ENCODE measurements around the gene SIRT4. TPM values are rescaled to one million over a fixed set of nuclear protein-coding genes. Genes with fewer than 3 reads are reported as not detected.

The SIRT4 gene
- total RNA-seq, 2 donors from 2014 or later, result 0.99 to 6.2 TPM

GRCh38 chr12:120278137-120279069, 23.7 kb upstream of the SIRT4 start:
- no peaks in the 10 kb centered on the region for H3K36me3 ChIP-seq (replicated peaks in 1 of 2; ENCODE audit: insufficient read depth in 1 of 2, low read depth in 2 of 2)
- no peaks in the 10 kb centered on the region for H3K9me3 ChIP-seq
- no peak overlapping the region for H3K27ac ChIP-seq
- 94 to 97% methylated on average over 18 to 52 of the region's 57 CpGs for WGBS, 2 donors
- no peaks in the 10 kb centered on the region for H3K4me1 ChIP-seq
- no peaks in the 10 kb centered on the region for H3K27me3 ChIP-seq
- intact Hi-C loops (cut with DNase I), result no loop called here
- TF ChIP-seq POLR2A (IDR thresholded peaks at IDR 0.05), result no peak
- TF ChIP-seq CTCF (IDR thresholded peaks at IDR 0.05), result no peak
- H3K4me3 ChIP-seq, result no peak overlapping the region
- ATAC-seq, result no peak
- DNase-seq, result no peak

- no peaks in the 10 kb centered on the region for H3K9me3 ChIP-seq
- WGBS, 2 donors, result 82 to 86% methylated on average over 7 of the region's 7 CpGs
- intact Hi-C loops (cut with DNase I), result no loop called here
- no peaks in the 10 kb centered on the region for H3K4me1 ChIP-seq
- no peak for DNase-seq
- H3K36me3 ChIP-seq (replicated peaks in 1 of 2; ENCODE audit: insufficient read depth in 1 of 2, low read depth in 2 of 2), result no peaks in the 10 kb centered on the region
- no peak overlapping the region for H3K4me3 ChIP-seq
- ATAC-seq, result no peak
- no peak for TF ChIP-seq POLR2A (IDR thresholded peaks at IDR 0.05)
- no peak for TF ChIP-seq CTCF (IDR thresholded peaks at IDR 0.05)
- no peak overlapping the region for H3K27ac ChIP-seq
- H3K27me3 ChIP-seq, result no peaks in the 10 kb centered on the region
These were observed 18.8 kb upstream of the SIRT4 start for GRCh38 chr12:120283318-120283717.

- intact Hi-C loops (cut with DNase I), result no loop called here
- TF ChIP-seq POLR2A (IDR thresholded peaks at IDR 0.05) (no peak), CTCF (IDR thresholded peaks at IDR 0.05) (no peak)
- WGBS, 2 donors, result 72 to 77% methylated on average over 3 of the region's 3 CpGs
- Histone ChIP-seq H3K4me3 (no peak overlapping the region), H3K27me3 (no peaks in the 10 kb centered on the region), H3K27ac (no peak overlapping the region), H3K4me1 (no peaks in the 10 kb centered on the region), H3K36me3 (replicated peaks in 1 of 2; ENCODE audit: insufficient read depth in 1 of 2, low read depth in 2 of 2) (no peaks in the 10 kb centered on the region), H3K9me3 (no peaks in the 10 kb centered on the region)
- ATAC-seq, result no peak
- no peak for DNase-seq
These were observed 17.7 kb upstream of the SIRT4 start for GRCh38 chr12:120284381-120284780.

GRCh38 chr12:120286768-120287490, 15.2 kb upstream of the SIRT4 start:
- Histone ChIP-seq H3K27ac (no peak overlapping the region), H3K4me3 (no peak overlapping the region), H3K9me3 (no peaks in the 10 kb centered on the region), H3K27me3 (no peaks in the 10 kb centered on the region), H3K4me1 (peaks cover 12% of the 10 kb centered on the region), H3K36me3 (replicated peaks in 1 of 2; ENCODE audit: insufficient read depth in 1 of 2, low read depth in 2 of 2) (no peaks in the 10 kb centered on the region)
- no peak for DNase-seq
- WGBS, 2 donors, result 64 to 83% methylated on average over 7 of the region's 7 CpGs
- no peak for TF ChIP-seq POLR2A (IDR thresholded peaks at IDR 0.05)
- TF ChIP-seq CTCF (IDR thresholded peaks at IDR 0.05), result no peak
- intact Hi-C loops (cut with DNase I), result no loop called here
- ATAC-seq, result no peak

All from body of pancreas (tissue), 4 donors.